ENCODE measurements around the gene MET.
"Not testable (repeated sequence)": the region's sequence is repeated elsewhere in the genome, so short reads cannot be mapped to it uniquely, and the experiment has no call there.

Gene MET

GRCh38 chr7:116812860-116813259, 140.9 kb downstream of the MET start:
- no peak for DNase-seq

- not testable (repeated sequence) for DNase-seq
Observed at GRCh38 chr7:116813371-116813770, 141.4 kb downstream of the MET start.

GRCh38 chr7:116815041-116815440, 143.0 kb downstream of the MET start:
- DNase-seq: no peak

GRCh38 chr7:116820149-116820548, 148.2 kb downstream of the MET start:
- DNase-seq: no peak

GRCh38 chr7:116821647-116822046, 149.7 kb downstream of the MET start:
- DNase-seq: not testable (repeated sequence)

GRCh38 chr7:116824449-116824848, 152.5 kb downstream of the MET start:
- no peak for DNase-seq

GRCh38 chr7:116828281-116828680, 156.3 kb downstream of the MET start:
- DNase-seq: no peak

- DNase-seq: no peak
Observed at GRCh38 chr7:116829041-116829440, 157.0 kb downstream of the MET start.

GRCh38 chr7:116829493-116829892, 157.5 kb downstream of the MET start:
- no peak for DNase-seq

- no peak for DNase-seq
Observed at GRCh38 chr7:116832692-116833091, 160.7 kb downstream of the MET start.

GRCh38 chr7:116834815-116835504, 163.0 kb downstream of the MET start:
- no peak for DNase-seq

- no peak for DNase-seq
Observed at GRCh38 chr7:116836048-116836447, 164.1 kb downstream of the MET start.

GRCh38 chr7:116836911-116837310, 164.9 kb downstream of the MET start:
- no peak for DNase-seq

GRCh38 chr7:116837586-116837985, 165.6 kb downstream of the MET start:
- DNase-seq: no peak

- no peak for DNase-seq
Observed at GRCh38 chr7:116840256-116840655, 168.3 kb downstream of the MET start.

GRCh38 chr7:116842371-116842770, 170.4 kb downstream of the MET start:
- no peak for DNase-seq

GRCh38 chr7:116843378-116843777, 171.4 kb downstream of the MET start:
- DNase-seq: no peak

Measured in NCI-H1417 treated with DMSO at 0.1 percent for 48 hours (cell line).